ENCODE measurements around the gene GRK5.

GRK5 gene

DNA sequence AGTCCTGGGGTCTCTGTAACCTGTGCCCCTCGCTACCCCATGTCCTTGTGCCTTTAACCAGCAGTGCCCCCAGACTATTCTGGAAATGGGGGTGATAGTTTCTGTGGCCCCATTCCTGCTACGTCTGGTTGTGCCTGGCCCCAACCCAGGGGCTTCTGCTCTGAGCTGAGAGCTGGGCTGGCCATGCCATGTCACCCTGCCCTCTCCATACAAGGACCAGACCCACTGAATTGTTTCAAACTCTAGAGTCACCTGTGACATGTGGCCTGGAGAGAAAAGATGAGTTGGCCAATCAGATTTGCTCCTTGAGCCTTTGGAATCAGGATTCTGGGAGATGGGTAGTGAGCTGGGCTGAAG lies 108.6 kb downstream of the GRK5 start:
- DNase-seq (ENCODE audit: low read depth, low spot score): no peak

DNA sequence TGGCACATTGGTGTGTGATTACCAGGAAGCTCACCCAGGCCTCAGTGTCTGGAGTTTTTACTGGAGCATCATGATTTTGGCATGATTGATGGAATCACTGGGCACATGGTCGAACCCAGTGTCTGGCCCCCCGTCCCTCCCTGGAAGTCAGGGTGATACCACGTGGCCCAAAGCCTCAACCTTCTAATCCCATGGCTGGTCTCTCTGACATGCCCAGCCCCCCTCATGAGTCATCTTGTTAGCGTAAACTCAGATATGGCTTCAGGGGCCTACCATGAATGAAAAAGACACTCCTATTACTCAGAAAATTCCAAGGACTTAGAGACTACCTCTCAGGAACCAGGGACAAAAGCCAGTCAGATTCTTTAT lies 109.3 kb downstream of the GRK5 start:
- no peak for DNase-seq (ENCODE audit: low read depth, low spot score)

DNA sequence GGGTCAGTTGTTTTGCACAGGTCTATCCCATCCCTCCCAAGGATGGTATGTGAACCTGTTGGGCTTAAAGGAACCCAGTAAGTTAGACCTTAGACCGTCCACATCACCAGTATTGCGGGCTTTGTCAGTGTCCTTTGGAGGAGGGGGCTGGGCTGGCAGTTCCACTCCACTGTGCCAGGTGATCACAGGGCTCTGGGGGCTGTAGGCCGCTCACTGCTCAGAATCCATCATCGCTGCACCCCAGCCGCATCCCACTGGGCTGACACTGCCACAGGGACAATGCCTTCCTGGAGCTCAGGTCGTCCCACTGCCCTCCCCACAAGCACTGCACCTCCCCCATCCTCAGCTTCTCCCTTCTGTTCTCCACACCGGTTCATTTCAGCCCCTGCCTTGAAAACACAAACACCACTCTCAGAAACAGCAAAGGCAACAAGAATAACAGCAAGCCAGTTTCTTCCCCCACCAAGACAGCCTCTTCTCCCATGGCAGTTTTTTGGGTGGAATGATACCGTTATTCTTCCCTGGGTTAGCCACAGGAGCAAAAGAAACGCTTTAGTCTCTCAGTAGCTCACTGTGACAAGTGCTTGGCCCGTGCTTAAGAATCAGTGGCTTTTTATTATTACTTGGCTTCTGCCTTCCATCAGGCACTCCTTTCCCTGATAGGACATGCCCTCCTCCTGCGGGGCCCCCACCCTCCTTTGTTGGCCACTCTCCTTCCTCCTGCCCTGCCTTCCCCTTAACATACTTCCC lies 111.2 kb downstream of the GRK5 start:
- no peak for DNase-seq (ENCODE audit: low read depth, low spot score)

DNA sequence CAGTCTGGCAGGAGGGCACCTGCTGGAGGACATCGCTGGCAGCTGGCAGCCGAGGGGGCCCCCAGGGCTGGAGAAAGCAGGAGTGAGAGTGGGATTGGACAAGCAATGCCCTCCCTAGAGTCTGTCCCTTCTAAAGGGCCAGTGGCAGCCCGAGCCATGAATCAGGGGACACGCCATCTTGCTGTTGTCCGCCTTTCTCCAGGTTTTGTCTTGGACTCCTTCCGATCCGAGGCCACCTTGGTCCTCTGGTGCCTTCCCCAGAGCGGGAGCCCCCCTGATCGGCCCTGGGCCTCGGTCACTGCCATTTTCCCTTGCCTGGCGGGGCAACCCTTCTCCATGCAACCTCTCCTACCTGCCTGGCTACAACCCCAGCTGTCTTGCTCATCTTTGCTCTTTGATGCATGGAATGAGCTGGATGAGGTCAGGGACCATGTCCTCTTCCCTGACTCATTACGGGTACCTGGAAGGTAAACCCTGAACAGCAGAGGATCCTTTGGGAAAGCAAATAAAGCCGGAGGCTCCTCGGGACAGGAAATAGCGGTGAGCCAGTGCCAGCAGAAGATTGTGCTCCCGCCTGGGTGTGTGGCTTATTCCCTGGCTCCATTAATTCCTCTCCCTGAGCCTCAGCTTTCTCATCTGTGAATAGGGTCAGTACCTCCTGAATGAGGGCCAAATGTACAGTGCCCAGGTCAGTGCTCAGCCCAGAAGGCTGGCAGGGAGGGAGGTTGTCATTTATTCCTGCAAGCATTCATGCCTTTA lies 112.0 kb downstream of the GRK5 start:
- no peak for DNase-seq (ENCODE audit: low read depth, low spot score)

DNA sequence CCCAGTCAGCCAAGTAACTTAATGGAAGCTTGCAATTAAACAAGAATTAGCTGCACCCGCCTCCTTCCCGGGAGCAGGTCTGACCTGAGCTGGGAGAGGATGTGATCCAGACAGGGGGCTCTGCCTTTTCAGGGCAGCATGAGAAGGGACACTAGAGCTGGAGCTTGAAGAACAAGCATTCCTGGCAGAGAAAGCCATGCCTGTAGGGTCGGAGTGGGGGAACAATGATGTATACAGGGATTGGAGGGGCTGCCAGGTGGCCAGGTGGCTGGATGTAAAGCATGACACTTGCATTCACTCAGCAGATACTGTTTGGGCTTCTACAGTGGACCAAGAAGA lies 112.5 kb downstream of the GRK5 start:
- DNase-seq (ENCODE audit: low read depth, low spot score): no peak

DNA sequence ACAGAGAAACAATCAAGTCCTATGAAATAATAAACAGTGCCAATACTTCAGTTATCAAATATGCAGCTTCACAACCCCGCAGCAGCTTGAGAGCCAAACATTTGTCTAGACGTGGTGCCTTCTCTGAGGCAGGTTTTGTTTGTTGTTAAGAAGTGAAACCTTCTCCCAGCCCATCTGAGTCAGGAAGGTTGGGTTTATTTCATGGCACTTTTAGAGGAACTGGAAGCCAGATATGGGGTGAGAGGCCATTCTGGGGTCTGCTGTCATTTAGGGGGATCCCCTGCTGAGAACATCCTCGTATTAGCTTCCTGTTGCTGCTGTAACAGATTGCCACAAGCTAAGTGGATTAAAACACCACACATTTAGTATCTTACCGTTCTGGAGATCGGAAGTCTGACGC lies 113.6 kb downstream of the GRK5 start:
- no peak for DNase-seq (ENCODE audit: low read depth, low spot score)

DNA sequence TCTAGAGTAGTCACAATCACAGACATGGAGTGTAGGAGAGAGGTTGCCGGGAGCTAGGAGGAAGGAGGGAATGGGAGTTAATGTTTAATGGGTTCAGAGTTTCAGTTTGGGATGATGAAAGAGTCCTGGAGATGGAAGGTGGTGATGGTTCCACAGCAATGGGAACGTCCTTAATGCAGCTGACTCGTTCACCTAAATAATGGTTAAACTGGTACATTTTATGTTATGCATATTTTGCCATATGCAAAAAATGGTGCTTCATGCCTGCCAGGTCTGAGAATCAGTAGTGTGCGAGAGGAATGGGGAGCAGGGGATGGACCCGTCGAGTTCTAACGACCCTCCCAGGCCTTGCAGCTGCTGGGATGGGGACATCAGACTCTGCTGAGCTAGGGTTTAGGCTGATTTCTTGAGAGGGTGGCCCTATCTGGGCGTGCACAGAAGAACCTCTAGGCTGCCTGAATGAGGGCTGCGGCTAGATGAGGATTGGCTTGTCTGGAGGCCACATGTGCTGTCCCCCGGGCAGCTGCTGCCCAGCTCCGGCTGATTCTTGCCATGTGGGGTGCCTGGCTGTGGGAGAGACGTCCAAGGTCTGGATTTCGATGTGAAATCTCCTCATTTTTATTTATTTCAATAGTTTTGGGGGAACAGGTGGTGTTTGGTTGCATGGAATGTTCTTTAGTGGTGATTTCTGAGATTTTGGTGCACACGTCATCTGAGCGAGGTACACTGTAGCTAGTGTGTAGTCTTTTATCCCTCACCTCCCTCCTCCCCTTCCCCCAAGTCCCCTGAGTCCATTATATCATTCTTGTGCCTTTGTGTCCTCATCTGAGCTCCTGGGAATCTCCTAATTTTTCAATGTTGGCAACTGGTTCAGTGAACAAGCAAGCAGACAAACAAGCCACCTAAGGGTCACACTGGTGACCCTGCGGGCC lies 116.0 kb downstream of the GRK5 start:
- DNase-seq (ENCODE audit: low read depth, low spot score): no peak

DNA sequence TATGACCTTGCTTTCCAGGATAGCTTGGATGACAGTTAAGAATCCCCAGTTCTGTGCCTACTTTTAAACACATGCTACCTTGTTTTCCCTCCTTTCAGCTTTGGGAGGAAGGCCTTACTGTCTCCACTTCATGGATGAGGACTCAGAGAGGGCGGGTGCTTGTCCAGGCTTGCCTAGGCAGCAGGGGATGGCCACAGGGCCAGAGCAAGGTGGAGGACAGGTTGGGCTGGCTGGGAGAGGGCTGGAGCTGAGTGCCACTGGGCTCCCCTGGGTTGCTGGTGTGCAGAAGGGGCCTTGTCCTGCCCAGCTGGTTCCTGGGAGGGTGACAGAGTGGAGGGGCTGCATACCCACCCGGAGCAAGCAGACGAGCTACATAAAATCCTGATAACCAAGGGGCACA lies 117.8 kb downstream of the GRK5 start:
- no peak for DNase-seq (ENCODE audit: low read depth, low spot score)

DNA sequence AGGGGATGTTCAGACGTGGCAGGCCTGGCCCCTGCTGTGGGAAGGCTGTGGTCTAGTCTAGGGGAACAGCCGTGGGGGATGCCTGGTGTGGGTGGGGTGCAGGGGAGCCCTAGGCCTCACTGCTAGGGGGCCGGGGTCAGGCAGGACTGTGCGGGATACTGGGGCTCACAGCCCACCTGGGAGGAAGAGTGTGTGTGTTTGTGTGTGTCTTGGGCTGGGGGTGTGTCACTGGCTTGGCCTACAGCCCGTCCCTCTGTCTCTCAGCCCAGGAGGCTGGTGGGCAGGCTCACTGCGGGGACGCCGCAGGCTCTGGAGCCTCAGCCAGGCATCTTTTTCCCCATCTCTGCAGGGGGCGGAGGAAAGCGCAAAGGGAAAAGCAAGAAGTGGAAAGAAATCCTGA lies 118.8 kb downstream of the GRK5 start:
- DNase-seq (ENCODE audit: low read depth, low spot score): no peak

DNA sequence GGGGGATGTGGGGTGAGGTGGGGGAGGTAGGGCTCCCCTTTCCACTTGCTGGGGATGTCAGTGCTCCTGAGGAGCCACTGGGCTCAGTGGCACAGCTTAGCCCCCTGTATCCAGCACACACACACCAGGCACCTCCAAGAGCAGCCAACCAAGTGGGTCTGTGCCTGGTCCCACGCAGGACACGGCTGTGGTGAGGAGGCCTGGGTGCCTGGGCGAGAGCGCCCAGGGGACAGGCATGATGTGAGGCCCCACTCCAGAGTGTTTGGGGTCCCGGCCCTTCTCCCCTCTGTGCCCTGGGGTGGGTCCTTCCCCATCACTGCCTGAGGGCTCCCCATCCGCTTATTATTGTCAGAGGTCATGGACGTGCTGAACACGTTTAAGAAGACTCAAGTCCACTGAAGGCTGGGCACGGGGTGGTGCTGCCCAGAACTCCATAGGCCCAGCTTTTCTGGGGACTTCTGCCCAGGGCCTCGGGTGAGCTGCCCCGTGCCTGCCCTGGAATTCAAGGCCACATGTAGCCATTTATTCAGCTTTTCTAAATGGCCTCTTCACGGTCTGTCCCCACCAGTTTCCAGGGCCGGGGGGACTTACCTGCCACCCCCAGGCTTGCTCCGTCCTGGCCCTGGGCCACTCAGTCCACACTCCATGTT lies 119.8 kb downstream of the GRK5 start:
- no peak for DNase-seq (ENCODE audit: low read depth, low spot score)

DNA sequence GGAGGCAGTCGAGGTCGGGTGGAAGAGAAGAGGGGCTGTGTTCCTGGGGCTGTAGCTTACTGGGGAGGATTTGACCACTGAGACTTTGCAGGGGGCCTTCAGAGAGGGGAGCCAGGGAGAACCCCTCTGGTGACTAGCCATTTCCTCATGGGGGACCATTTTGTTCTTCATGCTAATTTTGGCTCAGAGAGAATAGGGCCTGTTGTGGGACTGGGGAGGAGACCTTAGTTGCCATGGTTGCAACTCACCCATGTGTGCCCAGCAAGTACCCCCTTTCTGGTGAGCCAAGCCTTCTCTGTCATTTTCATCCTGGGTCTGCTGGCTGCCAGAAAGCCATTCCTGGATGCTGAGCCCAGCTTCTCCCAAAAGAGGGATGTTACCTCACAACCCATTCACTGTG lies 120.9 kb downstream of the GRK5 start:
- DNase-seq (ENCODE audit: low read depth, low spot score): no peak

DNA sequence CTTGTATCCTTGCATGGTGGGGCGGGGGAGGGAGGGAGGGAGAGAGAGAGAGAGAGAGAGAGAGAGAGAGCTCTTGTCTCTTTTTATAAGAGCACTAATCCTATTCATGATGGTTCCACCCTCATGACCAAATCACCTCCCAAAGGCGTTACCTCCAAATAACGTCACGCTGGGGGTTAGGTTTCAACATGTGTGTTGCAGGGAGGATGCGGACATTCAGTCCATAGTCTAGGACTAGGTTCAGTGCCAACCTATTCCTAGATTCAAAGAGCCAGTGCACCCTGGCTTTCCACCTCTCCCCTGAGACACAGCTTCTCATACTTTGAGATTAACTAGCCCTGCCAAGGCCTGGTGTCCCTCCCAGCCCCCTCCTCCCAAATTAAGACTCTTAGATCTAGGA lies 123.0 kb downstream of the GRK5 start:
- no peak for DNase-seq (ENCODE audit: low read depth, low spot score)

DNA sequence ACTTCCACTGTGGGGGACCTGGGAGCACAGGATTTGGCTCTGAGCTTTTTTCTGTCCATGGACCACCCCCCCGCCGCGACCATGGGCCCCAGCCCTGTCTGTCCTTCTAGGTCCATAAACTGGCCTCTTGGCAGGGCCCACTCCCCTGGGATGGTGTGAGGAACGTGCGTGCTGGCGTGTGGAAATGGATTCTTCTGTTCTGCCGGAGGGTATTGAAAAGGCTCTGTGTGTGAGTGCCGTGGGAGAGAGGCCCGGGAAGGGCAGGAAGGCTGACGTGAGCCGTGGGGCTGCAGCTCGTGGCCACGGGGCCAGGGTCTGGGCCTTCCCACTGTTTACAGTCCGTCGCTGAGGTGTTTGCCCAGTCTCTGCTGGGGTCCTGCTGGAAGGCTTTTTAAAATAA lies 123.7 kb downstream of the GRK5 start:
- no peak for DNase-seq (ENCODE audit: low read depth, low spot score)

DNA sequence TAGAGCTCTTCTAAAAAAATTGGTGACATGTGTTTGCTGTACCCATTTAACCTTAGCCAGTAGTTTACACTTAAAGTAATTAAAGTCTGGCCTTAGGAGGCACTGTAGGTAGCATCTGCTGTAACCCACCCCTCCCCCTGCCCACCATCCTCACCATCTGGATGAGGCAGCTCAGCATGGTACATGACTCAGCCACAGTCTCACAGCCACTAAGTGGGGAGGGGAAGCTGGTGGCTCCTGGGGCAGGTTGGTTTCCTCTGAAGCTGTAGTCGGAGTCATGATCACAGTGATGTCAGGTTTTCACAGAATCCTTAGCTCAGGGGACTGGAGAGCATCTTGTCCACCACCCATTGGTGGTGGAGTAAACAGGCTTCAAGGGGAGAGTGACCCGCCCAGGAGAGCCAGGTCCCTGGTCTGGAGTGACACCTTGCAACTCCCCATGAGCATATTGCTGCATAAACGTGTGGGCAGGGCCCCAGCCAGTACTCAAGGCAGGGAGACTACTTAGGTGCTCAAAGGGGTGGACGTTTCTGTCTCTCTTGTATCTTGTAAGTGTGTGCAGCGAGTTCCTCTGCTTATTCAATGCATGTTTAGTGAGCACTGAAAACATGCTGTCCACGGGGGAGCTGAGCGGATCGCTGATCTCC lies 125.9 kb downstream of the GRK5 start:
- peak; percentile 24 for DNase-seq (ENCODE audit: low read depth, low spot score)

DNA sequence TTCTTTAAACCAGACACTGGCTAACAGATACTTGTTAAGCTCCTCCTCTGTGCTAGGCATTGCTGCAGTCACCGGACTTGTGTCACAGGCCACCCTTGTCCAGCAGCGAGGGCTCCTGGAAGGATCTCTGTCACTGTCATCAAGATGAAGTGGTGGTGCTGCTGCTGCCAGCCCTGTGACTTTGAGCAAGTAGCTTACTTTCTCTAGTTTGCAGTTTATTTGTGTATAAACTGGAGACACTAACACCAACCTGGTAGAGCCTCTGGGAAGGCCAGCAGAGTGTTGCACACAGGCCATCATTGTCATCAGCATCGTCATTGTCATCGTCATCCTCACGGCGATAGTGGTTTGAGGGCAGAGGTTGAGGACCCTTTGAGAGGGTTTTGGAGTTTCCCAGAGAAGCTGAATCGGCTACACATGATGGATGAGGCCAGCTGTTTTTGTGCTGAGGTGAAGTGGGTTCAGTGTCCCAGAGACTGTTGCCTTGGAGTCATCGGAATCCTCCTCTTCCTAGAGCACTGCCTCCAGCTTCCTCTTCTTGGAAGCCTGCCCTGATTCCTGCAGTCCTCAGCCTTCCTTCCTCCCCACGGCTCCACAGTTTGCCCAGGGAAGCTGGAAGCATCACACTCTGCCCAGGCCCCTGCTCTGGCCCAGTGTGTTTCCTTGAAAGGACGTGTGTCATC lies 128.4 kb downstream of the GRK5 start:
- DNase-seq (ENCODE audit: low read depth, low spot score): no peak

DNA sequence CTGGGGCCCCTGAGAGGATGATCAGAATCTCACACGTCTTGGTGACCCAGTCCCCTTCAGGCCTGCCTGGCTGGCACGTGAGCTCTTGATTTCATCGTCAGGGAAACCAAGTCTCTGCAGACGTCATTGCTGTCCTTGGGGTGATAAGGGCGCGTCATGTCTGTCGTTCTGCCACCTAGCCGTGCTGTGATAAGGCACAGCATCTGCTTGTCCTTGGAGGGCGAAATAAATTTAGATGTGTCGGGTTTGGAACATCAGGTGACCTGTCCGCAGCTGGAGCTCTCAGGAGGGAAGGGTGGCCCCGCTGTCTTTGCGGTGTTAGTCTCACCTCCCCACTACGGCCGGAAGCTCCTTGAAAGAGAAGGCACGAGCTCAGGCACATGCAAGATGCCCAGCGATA lies 129.2 kb downstream of the GRK5 start:
- DNase-seq (ENCODE audit: low read depth, low spot score): no peak

DNA sequence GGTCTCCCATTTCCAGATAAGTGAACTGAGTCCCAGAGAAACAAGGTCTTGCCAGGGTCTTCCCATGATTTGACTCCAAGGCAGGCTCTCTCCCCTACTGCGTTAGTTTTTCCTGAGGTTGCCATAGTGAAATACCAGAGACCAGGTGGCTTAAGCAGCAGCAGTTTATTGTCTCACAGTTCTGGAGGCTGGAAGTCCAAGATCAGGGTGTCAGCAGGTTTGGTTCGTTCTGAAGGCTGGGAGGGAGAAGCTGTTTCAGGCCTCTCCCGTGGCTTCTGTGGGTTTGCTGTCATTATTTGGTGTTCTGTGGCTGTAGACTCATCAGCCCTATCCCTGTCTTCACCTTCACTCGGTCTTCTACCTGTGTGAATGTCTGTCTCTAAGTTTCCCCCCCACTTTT lies 129.9 kb downstream of the GRK5 start:
- no peak for DNase-seq (ENCODE audit: low read depth, low spot score)

DNA sequence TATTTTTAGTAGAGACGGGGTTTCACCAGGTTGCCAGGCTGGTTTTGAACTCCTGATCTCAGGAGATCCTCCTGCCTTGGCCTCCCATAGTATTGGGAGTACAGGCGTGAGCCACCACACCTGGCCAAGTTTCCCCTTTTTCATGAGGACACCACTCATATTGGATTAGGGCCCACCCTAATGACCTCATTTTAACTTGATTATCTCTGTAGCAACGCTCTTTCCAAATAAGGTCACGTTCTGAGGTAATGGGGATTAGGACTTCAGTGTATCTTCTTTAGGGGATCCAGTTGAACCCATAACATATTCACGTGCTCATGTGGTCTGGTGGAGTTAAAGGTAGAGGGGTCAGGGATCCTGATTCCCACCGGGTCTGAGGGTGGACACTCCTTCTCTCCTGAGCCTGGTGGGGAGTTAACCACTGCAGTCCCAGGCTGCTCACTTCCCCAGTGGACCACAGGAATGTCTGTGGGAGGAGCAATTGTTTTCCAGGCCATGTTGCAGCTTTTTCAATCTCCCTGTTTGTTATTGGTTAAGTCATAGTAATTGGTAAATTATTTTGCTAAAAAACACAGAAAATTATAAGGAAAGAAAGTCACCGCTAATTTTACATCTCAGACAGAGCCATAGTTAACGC lies 130.5 kb downstream of the GRK5 start:
- DNase-seq (ENCODE audit: low read depth, low spot score): no peak

DNA sequence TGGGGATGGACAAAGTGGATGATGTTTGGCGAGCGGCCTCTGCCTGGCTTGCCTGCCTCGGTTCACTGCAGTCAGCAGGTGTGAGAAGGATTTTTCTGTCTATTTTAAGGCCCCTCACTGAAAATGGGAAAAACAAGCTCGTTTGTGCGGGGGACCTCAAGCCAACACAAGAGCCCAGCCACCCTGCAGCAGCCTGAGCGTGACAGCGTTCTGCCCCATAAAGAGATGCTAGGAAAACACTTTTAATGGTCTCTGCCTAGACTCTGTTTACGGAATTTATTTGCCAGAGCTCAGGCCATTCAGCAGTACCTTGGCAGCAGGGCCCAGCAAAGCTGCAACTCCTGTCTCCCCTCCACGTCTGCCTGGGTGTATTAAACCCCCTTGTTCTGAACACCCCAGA lies 131.7 kb downstream of the GRK5 start:
- DNase-seq (ENCODE audit: low read depth, low spot score): no peak

DNA sequence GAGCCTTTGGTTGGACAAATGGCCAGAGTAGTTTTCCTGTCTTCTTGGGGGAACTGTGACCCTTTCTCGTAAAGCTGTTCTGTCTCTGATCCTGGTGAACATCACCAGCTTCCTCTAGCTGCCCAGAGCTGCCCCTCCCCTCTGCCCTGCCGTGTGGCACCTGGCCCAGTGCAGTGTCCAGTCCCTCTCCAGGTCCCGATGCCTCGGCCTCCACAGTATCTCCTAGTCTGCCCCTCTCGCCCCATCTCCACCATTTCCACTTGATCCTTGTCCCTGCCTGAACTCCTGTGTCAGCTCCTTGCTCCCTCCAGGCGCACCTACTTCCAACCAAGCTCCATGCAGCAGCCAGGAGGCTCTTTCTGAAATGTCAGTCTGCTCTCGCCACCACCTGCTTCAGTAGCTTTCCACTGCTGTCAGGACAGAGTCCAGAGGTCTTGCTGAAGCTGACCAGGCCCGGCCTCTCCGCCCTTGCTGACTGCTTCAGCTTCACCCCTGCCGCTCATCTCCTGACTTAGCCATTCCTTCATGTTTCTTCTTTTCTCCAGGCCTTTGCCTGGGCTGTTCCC lies 133.6 kb downstream of the GRK5 start:
- DNase-seq (ENCODE audit: low read depth, low spot score): no peak
